Lower lobe of right lung (tissue), 2 donors: ENCODE measurements around the gene RAPGEF6. TPM values are rescaled to one million over a fixed set of nuclear protein-coding genes. Genes with fewer than 3 reads are reported as not detected.

Source experiments
- ATAC-seq, 2 donors: fragments of 200-7000 bp; cut with Tn5 transposase; one replicate each; pipeline ENCODE4 v1.9.1; 2020 to 2022; ENCODE audit warnings: mild to moderate bottlenecking in 2 of 2, moderate library complexity in 2 of 2
- DNase-seq: peaks from one replicate; pipeline ENCODE4 v3.0.0-alpha.2; 2020
- H3K27ac ChIP-seq: fragments of 200-600 bp; one replicate; pipeline ENCODE4 v1.8.0; 2022
- H3K27me3 ChIP-seq: fragments of 200-600 bp; one replicate; pipeline ENCODE4 v1.8.0; 2022; ENCODE audit warnings: low read depth
- H3K36me3 ChIP-seq: fragments of 200-600 bp; one replicate; pipeline ENCODE4 v1.8.0; 2022; ENCODE audit warnings: mild to moderate bottlenecking
- H3K4me1 ChIP-seq: fragments of 200-600 bp; one replicate; pipeline ENCODE4 v1.8.0; 2022
- H3K4me3 ChIP-seq: fragments of 200-600 bp; one replicate; pipeline ENCODE4 v1.8.0; 2022; ENCODE audit warnings: mild to moderate bottlenecking
- H3K9me3 ChIP-seq: fragments of 200-600 bp; one replicate; pipeline ENCODE4 v1.8.0; 2022
- CTCF ChIP-seq: fragments of 200-600 bp; IDR thresholded peaks from one replicate; pipeline ENCODE4 v1.8.0; 2022; ENCODE audit warnings: antibody characterized with exemption, mild to moderate bottlenecking
- intact Hi-C: fragments of 100-400 bp; cut with DNase I; formaldehyde crosslinking; loops from one replicate; pipeline ENCODE4 v1.11.0; 2022
- total RNA-seq: library from RNA; stranded (reverse); fragmentation: NEBNext Ultra II Directional; extraction: Animal tissue kit (Norgen Biotek cat#: 25700); gene quantifications from one replicate; pipeline ENCODE4 v1.2.1, GENCODE V29; 2021
- donor health status: DM: no; HTN: yes; CAD: no; lungs with severe emphysema.

Gene RAPGEF6
- total RNA-seq, 1 donor from 2014 or later = 21.7 TPM

- ATAC-seq (no peak), DNase-seq (no peak)
- Histone ChIP-seq H3K4me3 (no peak overlapping the region), H3K9me3 (no peaks in the 10 kb centered on the region), H3K27ac (no peak overlapping the region), H3K4me1 (peaks cover 23% of the 10 kb centered on the region), H3K36me3 (no peaks in the 10 kb centered on the region), H3K27me3 (no peaks in the 10 kb centered on the region)
- intact Hi-C loops = no loop called here
- TF ChIP-seq CTCF = no peak
Measured at GRCh38 chr5:131530706-131531331, 104.2 kb downstream of the RAPGEF6 start.

- Histone ChIP-seq H3K36me3 (no peaks in the 10 kb centered on the region), H3K4me1 (peaks cover 28% of the 10 kb centered on the region), H3K27ac (no peak overlapping the region), H3K4me3 (no peak overlapping the region), H3K9me3 (no peaks in the 10 kb centered on the region), H3K27me3 (no peaks in the 10 kb centered on the region)
- no peak for ATAC-seq
- no peak for TF ChIP-seq CTCF
- intact Hi-C loops = no loop called here
- DNase-seq = no peak
Measured at GRCh38 chr5:131528682-131529081, 106.3 kb downstream of the RAPGEF6 start.

GRCh38 chr5:131525805-131526204, 109.2 kb downstream of the RAPGEF6 start:
- H3K27me3 ChIP-seq = no peaks in the 10 kb centered on the region
- TF ChIP-seq CTCF = no peak
- DNase-seq (no peak), ATAC-seq (peak; percentile 25 to 41)
- peaks cover 14% of the 10 kb centered on the region for H3K4me1 ChIP-seq
- no peaks in the 10 kb centered on the region for H3K9me3 ChIP-seq
- H3K36me3 ChIP-seq = peaks cover 3% of the 10 kb centered on the region
- intact Hi-C loops = no loop called here
- no peak overlapping the region for H3K27ac ChIP-seq
- no peak overlapping the region for H3K4me3 ChIP-seq

- no peak for ATAC-seq
Measured at GRCh38 chr5:131524431-131524830, 110.6 kb downstream of the RAPGEF6 start.

GRCh38 chr5:131523500-131524185, 111.4 kb downstream of the RAPGEF6 start:
- Histone ChIP-seq H3K9me3 (no peaks in the 10 kb centered on the region), H3K27ac (no peak overlapping the region), H3K36me3 (peaks cover 19% of the 10 kb centered on the region), H3K4me3 (no peak overlapping the region), H3K27me3 (no peaks in the 10 kb centered on the region), H3K4me1 (peaks cover 14% of the 10 kb centered on the region)
- ATAC-seq (no peak), DNase-seq (no peak)
- intact Hi-C loops = no loop called here
- TF ChIP-seq CTCF = no peak

More at GRCh38 chr5:131524431-131524830, 110.6 kb downstream of the RAPGEF6 start:
- no peak overlapping the region for H3K4me3 ChIP-seq
- intact Hi-C loops = no loop called here
- no peak for TF ChIP-seq CTCF
- no peak overlapping the region for H3K27ac ChIP-seq
- peaks cover 14% of the 10 kb centered on the region for H3K36me3 ChIP-seq
- peaks cover 14% of the 10 kb centered on the region for H3K4me1 ChIP-seq
- H3K9me3 ChIP-seq = no peaks in the 10 kb centered on the region
- no peaks in the 10 kb centered on the region for H3K27me3 ChIP-seq
- no peak for DNase-seq
